Measurements from ENCODE around the gene NSMCE4A. TPM values are rescaled to one million over a fixed set of nuclear protein-coding genes. Genes with fewer than 3 reads are reported as not detected.
"Not testable (repeated sequence)": the region's sequence is repeated elsewhere in the genome, so short reads cannot be mapped to it uniquely, and the experiment has no call there.

NSMCE4A gene, protein sequence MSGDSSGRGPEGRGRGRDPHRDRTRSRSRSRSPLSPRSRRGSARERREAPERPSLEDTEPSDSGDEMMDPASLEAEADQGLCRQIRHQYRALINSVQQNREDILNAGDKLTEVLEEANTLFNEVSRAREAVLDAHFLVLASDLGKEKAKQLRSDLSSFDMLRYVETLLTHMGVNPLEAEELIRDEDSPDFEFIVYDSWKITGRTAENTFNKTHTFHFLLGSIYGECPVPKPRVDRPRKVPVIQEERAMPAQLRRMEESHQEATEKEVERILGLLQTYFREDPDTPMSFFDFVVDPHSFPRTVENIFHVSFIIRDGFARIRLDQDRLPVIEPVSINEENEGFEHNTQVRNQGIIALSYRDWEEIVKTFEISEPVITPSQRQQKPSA
- total RNA-seq = 82.5 and 86.3 TPM in 2 replicates
- 76.4 and 86.2 TPM in 2 replicates for polyA plus RNA-seq

- H3K27ac ChIP-seq = peak within 1 kb of the TSS; percentile 87
- TF ChIP-seq, protein P1, sequence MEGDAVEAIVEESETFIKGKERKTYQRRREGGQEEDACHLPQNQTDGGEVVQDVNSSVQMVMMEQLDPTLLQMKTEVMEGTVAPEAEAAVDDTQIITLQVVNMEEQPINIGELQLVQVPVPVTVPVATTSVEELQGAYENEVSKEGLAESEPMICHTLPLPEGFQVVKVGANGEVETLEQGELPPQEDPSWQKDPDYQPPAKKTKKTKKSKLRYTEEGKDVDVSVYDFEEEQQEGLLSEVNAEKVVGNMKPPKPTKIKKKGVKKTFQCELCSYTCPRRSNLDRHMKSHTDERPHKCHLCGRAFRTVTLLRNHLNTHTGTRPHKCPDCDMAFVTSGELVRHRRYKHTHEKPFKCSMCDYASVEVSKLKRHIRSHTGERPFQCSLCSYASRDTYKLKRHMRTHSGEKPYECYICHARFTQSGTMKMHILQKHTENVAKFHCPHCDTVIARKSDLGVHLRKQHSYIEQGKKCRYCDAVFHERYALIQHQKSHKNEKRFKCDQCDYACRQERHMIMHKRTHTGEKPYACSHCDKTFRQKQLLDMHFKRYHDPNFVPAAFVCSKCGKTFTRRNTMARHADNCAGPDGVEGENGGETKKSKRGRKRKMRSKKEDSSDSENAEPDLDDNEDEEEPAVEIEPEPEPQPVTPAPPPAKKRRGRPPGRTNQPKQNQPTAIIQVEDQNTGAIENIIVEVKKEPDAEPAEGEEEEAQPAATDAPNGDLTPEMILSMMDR (IDR thresholded peaks at IDR 0.05; ENCODE audit: low read depth, low read length) = peak; percentile 72
These were observed at the start of gene NSMCE4A for GRCh38 chr10:121974535-121975294. TSS of gene NSMCE4A (minus strand) at chr10:121975217. CDS start at chr10:121975165, 52 bp downstream.

DNA sequence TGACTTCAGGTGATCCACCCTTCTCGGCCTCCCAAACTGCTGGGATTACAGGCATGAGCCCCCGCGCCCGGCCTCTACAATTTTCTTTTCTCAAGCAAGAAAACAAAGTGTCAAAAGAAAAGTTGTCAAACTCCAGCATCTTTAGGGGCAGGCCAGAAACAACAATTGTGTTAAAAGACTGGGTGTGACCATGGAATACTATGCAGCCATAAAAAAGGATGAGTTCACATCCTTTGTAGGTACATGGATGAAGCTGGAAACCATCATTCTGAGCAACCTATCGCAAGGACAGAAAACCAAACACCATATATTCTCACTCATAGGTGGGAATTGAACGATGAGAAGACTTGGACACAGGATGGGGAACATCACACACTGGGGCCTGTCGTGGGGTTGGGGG, 48.2 kb upstream of the NSMCE4A start:
- not testable (repeated sequence) for H3K4me3 ChIP-seq; H3K27ac ChIP-seq; H3K4me1 ChIP-seq (ENCODE audit: low read depth); DNase-seq (ENCODE audit: low read depth in 1 of 2, low spot score in 1 of 2); H3K36me3 ChIP-seq; H3K9me3 ChIP-seq (ENCODE audit: low read depth); H3K27me3 ChIP-seq

More at GRCh38 chr10:121974535-121975294, at the start of gene NSMCE4A:
- no peaks in the 10 kb centered on the region for H3K27me3 ChIP-seq
- H3K36me3 ChIP-seq = peaks cover 2% of the 10 kb centered on the region
- peak within 1 kb of the TSS; percentile 98 for H3K4me3 ChIP-seq
- DNase-seq (ENCODE audit: low read depth in 1 of 2, low spot score in 1 of 2) = peak; percentile 75 to 84
- no peaks in the 10 kb centered on the region for H3K9me3 ChIP-seq (ENCODE audit: low read depth)
- H3K4me1 ChIP-seq (ENCODE audit: low read depth) = peaks cover 3% of the 10 kb centered on the region

DNA sequence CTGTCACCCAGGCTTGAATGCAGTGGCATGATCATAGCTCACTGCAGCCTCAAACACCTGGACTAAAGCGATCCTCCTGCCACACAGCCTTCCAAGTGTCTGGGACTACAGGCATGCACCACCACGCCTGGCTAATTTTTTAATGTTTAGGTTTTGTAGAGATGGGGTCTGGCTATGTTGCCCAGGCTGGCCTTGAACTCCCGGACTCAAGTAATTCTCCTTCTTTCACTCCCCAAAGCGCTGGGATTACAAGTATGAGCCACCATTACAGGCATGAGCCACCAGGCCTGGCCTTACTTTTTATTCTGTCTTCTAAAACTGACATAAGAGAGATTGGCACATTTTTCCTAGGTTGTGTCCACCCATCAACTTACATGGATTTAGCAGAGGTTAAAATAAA, 47.3 kb upstream of the NSMCE4A start:
- no peaks in the 10 kb centered on the region for H3K9me3 ChIP-seq (ENCODE audit: low read depth)
- no peaks in the 10 kb centered on the region for H3K36me3 ChIP-seq
- no peak overlapping the region for H3K27ac ChIP-seq
- DNase-seq (ENCODE audit: low read depth in 1 of 2, low spot score in 1 of 2) = no peak
- H3K4me1 ChIP-seq (ENCODE audit: low read depth) = no peaks in the 10 kb centered on the region
- no peak overlapping the region for H3K4me3 ChIP-seq
- TF ChIP-seq, protein P1 (IDR thresholded peaks at IDR 0.05; ENCODE audit: low read depth, low read length) = no peak
- no peaks in the 10 kb centered on the region for H3K27me3 ChIP-seq

DNA sequence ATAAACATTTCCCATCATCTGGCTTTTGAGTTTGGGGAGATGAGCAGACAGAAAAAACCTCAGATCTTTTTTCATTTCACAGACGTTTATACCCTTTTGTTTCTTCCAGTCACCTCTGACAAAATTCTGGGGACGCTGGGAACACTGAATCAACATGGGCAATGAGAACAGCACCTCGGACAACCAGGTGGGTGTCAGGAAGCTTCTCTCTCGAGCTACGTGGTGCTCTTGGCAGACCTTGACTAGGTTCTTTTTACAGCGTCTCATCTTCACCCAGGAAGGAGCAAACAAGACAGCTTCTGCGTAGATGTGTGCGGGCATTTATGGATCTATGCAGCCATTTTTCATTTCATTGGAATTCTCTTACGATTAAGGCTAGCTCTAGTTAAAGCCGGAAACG, 46.8 kb upstream of the NSMCE4A start:
- H3K27ac ChIP-seq = no peak overlapping the region
- H3K36me3 ChIP-seq = no peaks in the 10 kb centered on the region
- DNase-seq (ENCODE audit: low read depth in 1 of 2, low spot score in 1 of 2) = no peak
- TF ChIP-seq, protein P1 (IDR thresholded peaks at IDR 0.05; ENCODE audit: low read depth, low read length) = no peak
- H3K27me3 ChIP-seq = no peaks in the 10 kb centered on the region
- no peaks in the 10 kb centered on the region for H3K9me3 ChIP-seq (ENCODE audit: low read depth)
- no peak overlapping the region for H3K4me3 ChIP-seq
- no peaks in the 10 kb centered on the region for H3K4me1 ChIP-seq (ENCODE audit: low read depth)

GRCh38 chr10:122021379-122021778, 46.4 kb upstream of the NSMCE4A start:
- Histone ChIP-seq H3K4me1 (ENCODE audit: low read depth) (no peaks in the 10 kb centered on the region), H3K36me3 (no peaks in the 10 kb centered on the region), H3K27me3 (no peaks in the 10 kb centered on the region), H3K9me3 (ENCODE audit: low read depth) (no peaks in the 10 kb centered on the region), H3K27ac (no peak overlapping the region), H3K4me3 (no peak overlapping the region)
- peak in 1 of 2 donors; percentile 56 for DNase-seq (ENCODE audit: low read depth in 1 of 2, low spot score in 1 of 2)
- TF ChIP-seq, protein P1 (IDR thresholded peaks at IDR 0.05; ENCODE audit: low read depth, low read length) = no peak

DNA sequence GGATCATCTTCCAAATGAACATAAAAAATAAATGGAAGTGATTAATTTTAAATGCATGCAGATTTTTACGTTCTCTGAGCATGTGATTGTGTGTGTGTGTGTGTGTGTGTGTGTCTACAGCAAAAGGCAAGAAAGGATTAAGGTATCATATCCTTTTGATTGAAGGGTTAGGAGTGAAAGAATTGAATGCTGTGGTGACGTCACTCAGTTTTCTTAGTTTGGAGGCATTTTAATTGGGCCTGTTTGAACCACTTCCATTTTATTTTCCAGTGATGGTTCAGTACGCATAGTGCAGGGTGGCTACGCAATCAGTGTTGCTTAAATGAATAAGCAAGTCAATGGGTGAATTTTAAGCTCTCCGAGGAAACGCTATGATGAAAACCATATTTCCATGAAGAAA, 45.2 kb upstream of the NSMCE4A start:
- no peak for DNase-seq (ENCODE audit: low read depth in 1 of 2, low spot score in 1 of 2)
- TF ChIP-seq, protein P1 (IDR thresholded peaks at IDR 0.05; ENCODE audit: low read depth, low read length) = no peak
- Histone ChIP-seq H3K36me3 (no peaks in the 10 kb centered on the region), H3K27ac (no peak overlapping the region), H3K27me3 (no peaks in the 10 kb centered on the region), H3K4me3 (no peak overlapping the region), H3K4me1 (ENCODE audit: low read depth) (no peaks in the 10 kb centered on the region), H3K9me3 (ENCODE audit: low read depth) (no peaks in the 10 kb centered on the region)

Measured in cardiac muscle cell (in vitro differentiated cells and primary cell).